ENCODE measurements around the gene SYNPO2. TPM values are rescaled to one million over a fixed set of nuclear protein-coding genes. Genes with fewer than 3 reads are reported as not detected.

Gene SYNPO2
- total and polyA plus RNA-seq, 2 of the 13 experiments (the other 11 are each of a cell fraction or from before 2014, with no cell fraction given), result not detected

DNA sequence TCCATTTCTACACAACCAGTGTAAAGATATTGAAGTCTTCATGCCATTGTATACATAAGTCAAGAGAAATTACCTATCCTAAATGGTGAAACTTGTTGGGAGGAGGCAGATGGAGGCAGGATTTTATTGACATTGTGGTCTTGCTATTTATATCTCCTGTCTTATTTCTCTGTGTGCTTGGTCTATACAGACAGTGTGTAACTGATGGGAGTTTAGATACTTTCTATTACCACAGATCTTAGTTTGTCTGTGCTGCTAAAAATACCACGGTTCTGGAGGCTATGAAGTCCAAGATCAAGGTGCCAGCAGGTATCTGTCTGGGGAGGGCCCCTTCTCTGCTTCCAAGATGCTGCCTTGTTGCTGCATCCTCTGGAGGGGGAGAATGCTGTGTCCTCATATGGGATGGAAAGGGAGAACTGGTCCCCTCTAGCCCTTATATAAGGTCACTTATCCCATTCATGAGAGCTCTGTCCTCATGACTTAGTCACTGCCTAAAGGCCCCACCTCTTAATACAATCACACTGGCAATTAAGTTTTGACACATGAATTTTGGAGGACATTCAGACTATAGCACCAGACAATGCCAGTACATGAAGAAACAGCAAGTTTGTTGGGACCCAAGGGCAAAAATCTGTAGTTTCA, 62.4 kb downstream of the SYNPO2 start:
- no peak overlapping the region for H2AFZ ChIP-seq (ENCODE audit: low read length)
- intact Hi-C loops (cut with micrococcal nuclease; ENCODE audit: unreplicated experiment), result no loop called here
- no peak overlapping the region for H3K4me2 ChIP-seq (ENCODE audit: low read depth, low read length)
- no peaks in the 10 kb centered on the region for H3K9me3 ChIP-seq (ENCODE audit: low read length)
- ATAC-seq, result no peak
- no TSS peak for BruUV-seq (replicated peaks)
- no peak overlapping the region for H3K9ac ChIP-seq (ENCODE audit: insufficient read depth, low read depth, low read length)
- no peak overlapping the region for H3K27ac ChIP-seq (ENCODE audit: extremely low read length, insufficient read depth, low read length)
- ChIA-PET POLR2A (no interaction called here), CTCF (ENCODE audit: low intra/inter-chr PET ratio, low total read pairs) (no interaction called here)
- in situ Hi-C loops (cut with HindIII; ENCODE audit: extremely low pct_ligation_motif_present, low pct_unique_long_range_greater_than_20kb), result no loop called here
- no peaks in the 10 kb centered on the region for H3K79me2 ChIP-seq (ENCODE audit: insufficient read depth, low read length)
- no peak for FAIRE-seq
- no peaks in the 10 kb centered on the region for H3K4me1 ChIP-seq (ENCODE audit: insufficient read depth, low read length)
- WGBS (ENCODE audit: low lambda C conversion rate), result 0% methylated on average over 1 of the region's 1 CpG
- H3K36me3 ChIP-seq (replicated peaks in 1 of 2; ENCODE audit: control insufficient read depth in 1 of 2, insufficient read depth in 2 of 2, low read length in 2 of 2), result no peaks in the 10 kb centered on the region
- DNase-seq (ENCODE audit: low spot score), result no peak
- no peak overlapping the region for H3K4me3 ChIP-seq (replicated peaks in 1 of 3; ENCODE audit: insufficient read depth in 1 of 3, low read depth in 2 of 3, low read length in 3 of 3)
- no peak for TF ChIP-seq JARID2 (CRISPR knock-in tag; IDR thresholded peaks at IDR 0.05; ENCODE audit: insufficient replicate concordance)
- no peaks in the 10 kb centered on the region for H3K27me3 ChIP-seq (ENCODE audit: control insufficient read depth in 1 of 2, insufficient read depth in 2 of 2, low read length in 2 of 2)
- H4K20me1 ChIP-seq (ENCODE audit: insufficient read depth, low read length), result no peaks in the 10 kb centered on the region

GRCh38 chr4:118953276-118953675, 64.6 kb downstream of the SYNPO2 start:
- FAIRE-seq, result no peak
- no peaks in the 10 kb centered on the region for H3K79me2 ChIP-seq (ENCODE audit: insufficient read depth, low read length)
- CTCF ChIA-PET (ENCODE audit: low intra/inter-chr PET ratio, low total read pairs), result no interaction called here
- POLR2A ChIA-PET, result no interaction called here
- H3K4me2 ChIP-seq (ENCODE audit: low read depth, low read length), result no peak overlapping the region
- TF ChIP-seq KDM2A (CRISPR knock-in tag; IDR thresholded peaks at IDR 0.05; ENCODE audit: borderline replicate concordance, low read depth) (no peak), ZNF468 (CRISPR knock-in tag; IDR thresholded peaks at IDR 0.05) (no peak), ESRRA (CRISPR knock-in tag; IDR thresholded peaks at IDR 0.05; ENCODE audit: low read depth) (no peak)
- H3K9me3 ChIP-seq (ENCODE audit: low read length), result no peaks in the 10 kb centered on the region
- 9% methylated on average over 4 of the region's 4 CpGs for WGBS (ENCODE audit: low lambda C conversion rate)
- DNase-seq (ENCODE audit: low spot score), result no peak
- no peak overlapping the region for H2AFZ ChIP-seq (ENCODE audit: low read length)
- H3K36me3 ChIP-seq (replicated peaks in 1 of 2; ENCODE audit: control insufficient read depth in 1 of 2, insufficient read depth in 2 of 2, low read length in 2 of 2), result no peaks in the 10 kb centered on the region
- no peak overlapping the region for H3K27ac ChIP-seq (ENCODE audit: extremely low read length, insufficient read depth, low read length)
- intact Hi-C loops (cut with micrococcal nuclease; ENCODE audit: unreplicated experiment) (no loop called here), in situ Hi-C loops (cut with HindIII; ENCODE audit: extremely low pct_ligation_motif_present, low pct_unique_long_range_greater_than_20kb) (no loop called here)
- H3K4me3 ChIP-seq (replicated peaks in 1 of 3; ENCODE audit: insufficient read depth in 1 of 3, low read depth in 2 of 3, low read length in 3 of 3), result no peak overlapping the region
- H3K4me1 ChIP-seq (ENCODE audit: insufficient read depth, low read length), result no peaks in the 10 kb centered on the region
- no peaks in the 10 kb centered on the region for H4K20me1 ChIP-seq (ENCODE audit: insufficient read depth, low read length)
- no peak for ATAC-seq
- no TSS peak for BruUV-seq (replicated peaks)
- no peak overlapping the region for H3K9ac ChIP-seq (ENCODE audit: insufficient read depth, low read depth, low read length)
- no peaks in the 10 kb centered on the region for H3K27me3 ChIP-seq (ENCODE audit: control insufficient read depth in 1 of 2, insufficient read depth in 2 of 2, low read length in 2 of 2)

All from HepG2 (cell line).